GM12878 (cell line): ENCODE data around the gene LRRC23. TPM values are rescaled to one million over a fixed set of nuclear protein-coding genes. Genes with fewer than 3 reads are reported as not detected.

Experiments
- BCL11A ChIP-seq: IDR thresholded peaks from 2 replicates; pipeline ENCODE4 v1.6.1; 2011; ENCODE audit warnings: low read depth, low read length
- HDAC2 ChIP-seq: fragments of 200-600 bp; sonication (generic); IDR thresholded peaks from 2 replicates; pipeline ENCODE4 v1.6.1; 2017
- IKZF2 ChIP-seq, 2 experiments: fragments of 450-650 bp; IDR thresholded peaks; 2 replicates each; pipeline ENCODE4 v1.6.1; 2017; ENCODE audit warnings: mild to moderate bottlenecking in 2 of 2, moderate library complexity in 2 of 2
- IRF4 ChIP-seq: IDR thresholded peaks from 2 replicates; pipeline ENCODE4 v1.6.1; 2011; ENCODE audit warnings: low read depth, low read length
- IRF5 ChIP-seq: fragments of 450-650 bp; IDR thresholded peaks from 2 replicates; pipeline ENCODE4 v1.6.1; 2017; ENCODE audit warnings: borderline replicate concordance
- JUNB ChIP-seq: IDR thresholded peaks from 2 replicates; pipeline ENCODE4 v1.6.1; 2016; ENCODE audit warnings: antibody characterized with exemption, mild to moderate bottlenecking
- KAT2A ChIP-seq: conservative IDR thresholded peaks from 2 replicates; pipeline ENCODE4 v1.6.1; 2011; ENCODE audit warnings: low read depth, low read length; ENCODE audit not compliant: control insufficient read depth
- NBN ChIP-seq: fragments of 450-650 bp; IDR thresholded peaks from 2 replicates; pipeline ENCODE4 v1.6.1; 2016
- NFIC ChIP-seq: IDR thresholded peaks from 2 replicates; pipeline ENCODE4 v1.6.1; 2012; ENCODE audit warnings: low read depth, mild to moderate bottlenecking, inconsistent platforms, low read length, moderate library complexity
- NR2C1 ChIP-seq: fragments of 450-650 bp; IDR thresholded peaks from 2 replicates; pipeline ENCODE4 v1.6.1; 2017; ENCODE audit warnings: antibody characterized with exemption, mild to moderate bottlenecking, moderate library complexity
- PAX5 ChIP-seq: IDR thresholded peaks from 2 replicates; pipeline ENCODE4 v1.6.1; 2011; ENCODE audit warnings: low read depth, low read length, borderline replicate concordance
- PKNOX1 ChIP-seq: fragments of 450-650 bp; IDR thresholded peaks from 2 replicates; pipeline ENCODE4 v1.6.1; 2016; ENCODE audit warnings: mild to moderate bottlenecking
- POLR2A ChIP-seq: IDR thresholded peaks from 2 replicates; pipeline ENCODE4 v1.6.1; 2011; ENCODE audit warnings: low read depth, mild to moderate bottlenecking, low read length
- RCOR1 ChIP-seq: conservative IDR thresholded peaks from 2 replicates; pipeline ENCODE4 v1.6.1; 2012; ENCODE audit warnings: low read depth, low read length, improper control_type of control experiment
- RELA ChIP-seq: fragments of 450-650 bp; IDR thresholded peaks from 2 replicates; pipeline ENCODE4 v1.8.0; 2014; ENCODE audit warnings: borderline replicate concordance; ENCODE audit not compliant: partially characterized antibody
- SMARCA5 ChIP-seq: fragments of 450-650 bp; IDR thresholded peaks from 2 replicates; pipeline ENCODE4 v1.6.1; 2017; ENCODE audit warnings: mild to moderate bottlenecking
- SREBF1 ChIP-seq: IDR thresholded peaks from 2 replicates; pipeline ENCODE4 v1.6.1; 2012; ENCODE audit warnings: mild to moderate bottlenecking, low read length
- STAT3 ChIP-seq: IDR thresholded peaks from 2 replicates; pipeline ENCODE4 v1.6.1; 2011; ENCODE audit warnings: low read depth, low read length, improper control_type of control experiment
- TCF3 ChIP-seq: IDR thresholded peaks from 2 replicates; pipeline ENCODE4 v1.6.1; 2012; ENCODE audit warnings: low read depth, mild to moderate bottlenecking, low read length, borderline replicate concordance; ENCODE audit not compliant: insufficient read depth
- USF2 ChIP-seq: IDR thresholded peaks from 2 replicates; pipeline ENCODE4 v1.6.1; 2011; ENCODE audit warnings: low read depth, low read length, improper control_type of control experiment, borderline replicate concordance
- ZNF274 ChIP-seq: IDR thresholded peaks from one replicate; pipeline ENCODE4 v1.8.0; 2011; ENCODE audit not compliant: insufficient read length, insufficient read depth
- polyA plus RNA-seq, 11 experiments: library from polyadenylated mRNA; depleted of rRNA in 4 of 11; unstranded in 6 of 11; stranded (reverse) in 5 of 11; fragments of >200 nt; fragmentation: Nextera tagmentation in 4 of 11; fragmentation: Illumina TruSeq in 1 of 11; extraction: Ambion mirVana in 4 of 11; extraction: Trizol in 1 of 11; gene quantifications; 1 replicate in 1 of 11; 2 replicates in 10 of 11; pipeline versions ENCODE4 v1.2.1 to v1.2.3, GENCODE V29; 2011 to 2016; ENCODE audit warnings: inconsistent platforms in 2 of 11, missing spikeins in 2 of 11, low read depth in 1 of 11
- total RNA-seq, 4 experiments: library from RNA; depleted of rRNA in 3 of 4; stranded (reverse); fragments of >200 nt in 3 of 4; fragmentation: Illumina TruSeq in 1 of 4; extraction: Trizol in 1 of 4; gene quantifications; 2 replicates each; pipeline versions ENCODE4 v1.2.1 to v1.2.3, GENCODE V29; 2013 to 2021
- TF ChIP-seq, protein P1 (sequence below): fragments of 450-650 bp; IDR thresholded peaks from 2 replicates; pipeline ENCODE4 v1.6.1; 2014; ENCODE audit warnings: mild to moderate bottlenecking
- TF ChIP-seq, protein P2 (sequence below): IDR thresholded peaks from 2 replicates; pipeline ENCODE4 v1.6.1; 2012; ENCODE audit warnings: low read depth, low read length, improper control_type of control experiment
- TF ChIP-seq, protein P3 (sequence below): fragments of 450-650 bp; IDR thresholded peaks from 2 replicates; pipeline ENCODE4 v1.6.1; 2018; ENCODE audit warnings: borderline replicate concordance, mild to moderate bottlenecking; ENCODE audit not compliant: partially characterized antibody

The LRRC23 gene
- total and polyA plus RNA-seq, 10 of the 15 experiments (the other 5 are each of a cell fraction or from before 2014, with no cell fraction given) = 1.4 to 6.9 (median 3.4) TPM

- TF ChIP-seq TCF3 (peak; percentile 78), USF2 (peak; percentile 84), NBN (peak; percentile 96), NR2C1 (0 out of 2 replicates have a peak, but pooled peaks have one; percentile 17), PKNOX1 (peak; percentile 67), HDAC2 (no peak), NFIC (no peak), BCL11A (peak; percentile 45), IKZF2 (IDR thresholded peaks at IDR 0.05) (peak; percentile 100), RELA (no peak), SREBF1 (no peak), JUNB (peak; percentile 29; the same call in 1 of the 2 replicates), KAT2A (no peak), SMARCA5 (0 out of 2 replicates have a peak, but pooled peaks have one; percentile 12), ZNF274 (no peak), STAT3 (peak; percentile 34; the same call in 1 of the 2 replicates), IRF5 (no peak), RCOR1 (no peak), IRF4 (peak; percentile 57; the same call in 1 of the 2 replicates), PAX5 (peak; percentile 65), POLR2A (no peak)
- TF ChIP-seq, protein P1, sequence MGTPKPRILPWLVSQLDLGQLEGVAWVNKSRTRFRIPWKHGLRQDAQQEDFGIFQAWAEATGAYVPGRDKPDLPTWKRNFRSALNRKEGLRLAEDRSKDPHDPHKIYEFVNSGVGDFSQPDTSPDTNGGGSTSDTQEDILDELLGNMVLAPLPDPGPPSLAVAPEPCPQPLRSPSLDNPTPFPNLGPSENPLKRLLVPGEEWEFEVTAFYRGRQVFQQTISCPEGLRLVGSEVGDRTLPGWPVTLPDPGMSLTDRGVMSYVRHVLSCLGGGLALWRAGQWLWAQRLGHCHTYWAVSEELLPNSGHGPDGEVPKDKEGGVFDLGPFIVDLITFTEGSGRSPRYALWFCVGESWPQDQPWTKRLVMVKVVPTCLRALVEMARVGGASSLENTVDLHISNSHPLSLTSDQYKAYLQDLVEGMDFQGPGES = no peak
- TF ChIP-seq, protein P2, sequence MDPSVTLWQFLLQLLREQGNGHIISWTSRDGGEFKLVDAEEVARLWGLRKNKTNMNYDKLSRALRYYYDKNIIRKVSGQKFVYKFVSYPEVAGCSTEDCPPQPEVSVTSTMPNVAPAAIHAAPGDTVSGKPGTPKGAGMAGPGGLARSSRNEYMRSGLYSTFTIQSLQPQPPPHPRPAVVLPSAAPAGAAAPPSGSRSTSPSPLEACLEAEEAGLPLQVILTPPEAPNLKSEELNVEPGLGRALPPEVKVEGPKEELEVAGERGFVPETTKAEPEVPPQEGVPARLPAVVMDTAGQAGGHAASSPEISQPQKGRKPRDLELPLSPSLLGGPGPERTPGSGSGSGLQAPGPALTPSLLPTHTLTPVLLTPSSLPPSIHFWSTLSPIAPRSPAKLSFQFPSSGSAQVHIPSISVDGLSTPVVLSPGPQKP = peak; percentile 61; the same call in 1 of the 2 replicates
- TF ChIP-seq, protein P3, sequence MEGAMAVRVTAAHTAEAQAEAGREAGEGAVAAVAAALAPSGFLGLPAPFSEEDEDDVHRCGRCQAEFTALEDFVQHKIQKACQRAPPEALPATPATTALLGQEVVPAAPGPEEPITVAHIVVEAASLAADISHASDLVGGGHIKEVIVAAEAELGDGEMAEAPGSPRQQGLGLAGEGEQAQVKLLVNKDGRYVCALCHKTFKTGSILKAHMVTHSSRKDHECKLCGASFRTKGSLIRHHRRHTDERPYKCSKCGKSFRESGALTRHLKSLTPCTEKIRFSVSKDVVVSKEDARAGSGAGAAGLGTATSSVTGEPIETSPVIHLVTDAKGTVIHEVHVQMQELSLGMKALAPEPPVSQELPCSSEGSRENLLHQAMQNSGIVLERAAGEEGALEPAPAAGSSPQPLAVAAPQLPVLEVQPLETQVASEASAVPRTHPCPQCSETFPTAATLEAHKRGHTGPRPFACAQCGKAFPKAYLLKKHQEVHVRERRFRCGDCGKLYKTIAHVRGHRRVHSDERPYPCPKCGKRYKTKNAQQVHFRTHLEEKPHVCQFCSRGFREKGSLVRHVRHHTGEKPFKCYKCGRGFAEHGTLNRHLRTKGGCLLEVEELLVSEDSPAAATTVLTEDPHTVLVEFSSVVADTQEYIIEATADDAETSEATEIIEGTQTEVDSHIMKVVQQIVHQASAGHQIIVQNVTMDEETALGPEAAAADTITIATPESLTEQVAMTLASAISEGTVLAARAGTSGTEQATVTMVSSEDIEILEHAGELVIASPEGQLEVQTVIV = peak; percentile 57
Measured at GRCh38 chr12:6953442-6954315, 49.1 kb downstream of the LRRC23 start (continued).
